MCF 10A (cell line): ENCODE measurements around the gene APLF. TPM values are rescaled to one million over a fixed set of nuclear protein-coding genes. Genes with fewer than 3 reads are reported as not detected.
"Not testable (repeated sequence)": the region's sequence is repeated elsewhere in the genome, so short reads cannot be mapped to it uniquely, and the experiment has no call there.

Experiments
- BruUV-seq: library from RNA; stranded (reverse); fragments of 400-500 nt; replicated peaks from 2 replicates; lab custom pipeline; 2021; lab: Mats Ljungman, UMichigan
- CTCF ChIA-PET: fragments of 300-600 bp; sonication (Branson Sonifier 250); formaldehyde crosslinking; extraction: SDS; loops from one replicate; lab custom pipeline; 2021; ENCODE audit warnings: antibody characterized with exemption, inconsistent platforms; lab: Yijun Ruan, JAX
- POLR2A ChIA-PET: fragments of 300-600, 350-650 bp; sonication (Branson Sonifier 250); formaldehyde crosslinking; extraction: SDS; loops from one replicate; lab custom pipeline; 2020; ENCODE audit warnings: antibody characterized with exemption, inconsistent platforms; lab: Yijun Ruan, JAX
- DNase-seq: peaks from one replicate; pipeline ENCODE4 v3.0.0-alpha.2; 2018; ENCODE audit not compliant: unreplicated experiment
- H3K27ac Mint-ChIP-seq: one replicate; pipeline ENCODE4 v1.8.0; 2022; ENCODE audit warnings: mild to moderate bottlenecking, low read depth, mixed read lengths; ENCODE audit not compliant: unreplicated experiment
- H3K27me3 Mint-ChIP-seq: one replicate; pipeline ENCODE4 v1.8.0; 2022; ENCODE audit warnings: mixed read lengths; ENCODE audit not compliant: insufficient read depth, unreplicated experiment
- H3K36me3 Mint-ChIP-seq: one replicate; pipeline ENCODE4 v1.8.0; 2022; ENCODE audit warnings: mild to moderate bottlenecking, moderate library complexity, mixed read lengths; ENCODE audit not compliant: insufficient read depth, unreplicated experiment
- H3K4me1 Mint-ChIP-seq: one replicate; pipeline ENCODE4 v1.8.0; 2022; ENCODE audit warnings: mixed read lengths; ENCODE audit not compliant: insufficient read depth, unreplicated experiment
- H3K4me3 Mint-ChIP-seq: one replicate; pipeline ENCODE4 v1.8.0; 2022; ENCODE audit warnings: mild to moderate bottlenecking, moderate library complexity, mixed read lengths; ENCODE audit not compliant: unreplicated experiment
- H3K9me3 Mint-ChIP-seq: one replicate; pipeline ENCODE4 v1.8.0; 2022; ENCODE audit warnings: mixed read lengths; ENCODE audit not compliant: unreplicated experiment
- intact Hi-C: fragments of 100-400 bp; cut with micrococcal nuclease; formaldehyde crosslinking; loops from 2 replicates; pipeline ENCODE4 v1.14.1; 2022
- total RNA-seq: library from RNA; stranded (reverse); gene quantifications from 2 replicates; pipeline ENCODE4 v1.2.3, GENCODE V29; 2022
- TF ChIP-seq, protein P1 (sequence below): fragments of 200-600 bp; IDR thresholded peaks from one replicate; pipeline ENCODE4 v1.8.0; 2022; ENCODE audit warnings: antibody characterized with exemption, mild to moderate bottlenecking; ENCODE audit not compliant: unreplicated experiment

APLF gene
- total RNA-seq, 1 experiment from 2014 or later, result 4.0 TPM

DNA sequence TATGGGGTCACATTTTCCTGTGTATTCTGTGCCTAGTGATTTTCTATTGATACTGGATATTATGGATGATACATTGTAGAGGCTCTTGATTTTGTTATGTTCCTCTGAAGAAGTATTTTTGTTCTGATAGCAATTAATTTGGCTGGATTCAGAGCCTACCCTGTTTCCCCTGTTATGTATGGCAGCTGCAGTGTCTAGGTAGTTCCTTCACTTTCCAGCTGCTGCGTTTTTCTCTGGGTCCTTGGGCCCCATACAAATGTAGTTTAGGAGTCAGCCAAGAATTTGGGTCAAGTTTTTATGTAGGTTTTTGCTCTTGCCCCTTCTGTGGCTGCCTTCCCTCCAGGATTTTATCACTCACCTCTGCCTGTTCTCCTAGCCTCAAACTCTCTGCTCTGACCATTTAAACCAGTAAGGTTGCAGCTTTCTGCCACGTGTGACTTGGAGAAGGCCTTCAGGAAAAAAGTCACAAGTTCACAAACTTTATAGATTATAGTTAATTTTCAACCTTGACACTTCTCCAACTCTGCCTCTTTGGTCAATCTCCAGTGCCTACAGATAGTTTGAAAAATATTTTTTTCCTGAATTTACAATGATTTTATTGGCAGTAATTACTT, 47.0 kb downstream of the APLF start:
- Mint-ChIP-seq H3K27me3 (no peaks in the 10 kb centered on the region), H3K9me3 (no peaks in the 10 kb centered on the region), H3K36me3 (no peaks in the 10 kb centered on the region), H3K4me1 (no peaks in the 10 kb centered on the region), H3K4me3 (no peak overlapping the region), H3K27ac (no peak overlapping the region)
- TF ChIP-seq, protein P1, sequence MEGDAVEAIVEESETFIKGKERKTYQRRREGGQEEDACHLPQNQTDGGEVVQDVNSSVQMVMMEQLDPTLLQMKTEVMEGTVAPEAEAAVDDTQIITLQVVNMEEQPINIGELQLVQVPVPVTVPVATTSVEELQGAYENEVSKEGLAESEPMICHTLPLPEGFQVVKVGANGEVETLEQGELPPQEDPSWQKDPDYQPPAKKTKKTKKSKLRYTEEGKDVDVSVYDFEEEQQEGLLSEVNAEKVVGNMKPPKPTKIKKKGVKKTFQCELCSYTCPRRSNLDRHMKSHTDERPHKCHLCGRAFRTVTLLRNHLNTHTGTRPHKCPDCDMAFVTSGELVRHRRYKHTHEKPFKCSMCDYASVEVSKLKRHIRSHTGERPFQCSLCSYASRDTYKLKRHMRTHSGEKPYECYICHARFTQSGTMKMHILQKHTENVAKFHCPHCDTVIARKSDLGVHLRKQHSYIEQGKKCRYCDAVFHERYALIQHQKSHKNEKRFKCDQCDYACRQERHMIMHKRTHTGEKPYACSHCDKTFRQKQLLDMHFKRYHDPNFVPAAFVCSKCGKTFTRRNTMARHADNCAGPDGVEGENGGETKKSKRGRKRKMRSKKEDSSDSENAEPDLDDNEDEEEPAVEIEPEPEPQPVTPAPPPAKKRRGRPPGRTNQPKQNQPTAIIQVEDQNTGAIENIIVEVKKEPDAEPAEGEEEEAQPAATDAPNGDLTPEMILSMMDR, result no peak
- no peak for DNase-seq
- ChIA-PET CTCF (no interaction called here), POLR2A (interaction anchor here (1.1 kb wide), 1 partner anchor 9 kb away, joined by 3 read pairs; no protein-coding TSS in a partner anchor)
- intact Hi-C loops, result no loop called here
- no TSS peak for BruUV-seq

GRCh38 chr2:68516051-68516955, 48.9 kb downstream of the APLF start:
- intact Hi-C loops, result no loop called here
- DNase-seq, result no peak
- no peaks in the 10 kb centered on the region for H3K9me3 Mint-ChIP-seq
- H3K27me3 Mint-ChIP-seq, result no peaks in the 10 kb centered on the region
- no TSS peak for BruUV-seq
- no peak overlapping the region for H3K27ac Mint-ChIP-seq
- ChIA-PET CTCF (no interaction called here), POLR2A (no interaction called here)
- TF ChIP-seq, protein P1, result no peak
- no peaks in the 10 kb centered on the region for H3K4me1 Mint-ChIP-seq
- no peaks in the 10 kb centered on the region for H3K36me3 Mint-ChIP-seq
- H3K4me3 Mint-ChIP-seq, result no peak overlapping the region

DNA sequence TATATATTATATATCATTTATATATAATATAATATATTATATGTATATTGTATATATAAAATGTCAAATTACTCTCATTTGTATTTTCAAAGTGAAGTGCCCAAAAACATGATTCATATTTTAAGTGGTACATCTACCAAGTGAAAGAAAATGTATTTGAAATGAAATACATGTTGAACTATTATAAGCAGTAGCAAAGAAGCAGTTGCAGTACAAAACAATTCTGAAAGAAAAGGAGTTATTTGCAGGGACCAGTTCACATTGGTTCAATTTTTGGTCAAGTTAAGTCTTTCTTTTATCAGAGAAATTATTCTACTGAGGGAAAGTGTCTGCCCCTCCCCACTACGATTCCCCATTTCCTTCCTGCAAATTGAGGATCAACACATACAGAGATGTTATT, 51.9 kb downstream of the APLF start:
- Mint-ChIP-seq H3K9me3 (no peaks in the 10 kb centered on the region), H3K4me1 (no peaks in the 10 kb centered on the region), H3K27me3 (no peaks in the 10 kb centered on the region), H3K36me3 (no peaks in the 10 kb centered on the region), H3K27ac (no peak overlapping the region), H3K4me3 (no peak overlapping the region)
- no peak for DNase-seq
- TF ChIP-seq, protein P1, result no peak
- BruUV-seq, result no TSS peak
- CTCF ChIA-PET, result no interaction called here
- intact Hi-C loops, result no loop called here
- POLR2A ChIA-PET, result no interaction called here

- Mint-ChIP-seq H3K4me3 (no peak overlapping the region), H3K36me3 (no peaks in the 10 kb centered on the region), H3K27me3 (no peaks in the 10 kb centered on the region), H3K9me3 (no peaks in the 10 kb centered on the region), H3K4me1 (no peaks in the 10 kb centered on the region), H3K27ac (no peak overlapping the region)
- intact Hi-C loops, result no loop called here
- POLR2A ChIA-PET, result interaction anchor here (0.6 kb wide), 1 partner anchor 532 kb away, joined by 3 read pairs; no protein-coding TSS in a partner anchor
- no TSS peak for BruUV-seq
- no peak for DNase-seq
- CTCF ChIA-PET, result no interaction called here
- TF ChIP-seq, protein P1, result no peak
Observed at GRCh38 chr2:68521037-68521436, 53.7 kb downstream of the APLF start.

GRCh38 chr2:68526943-68527342, 59.6 kb downstream of the APLF start:
- H3K4me3 Mint-ChIP-seq, H3K4me1 Mint-ChIP-seq, H3K9me3 Mint-ChIP-seq, H3K27me3 Mint-ChIP-seq, POLR2A ChIA-PET, DNase-seq, CTCF ChIA-PET, H3K36me3 Mint-ChIP-seq, intact Hi-C loops, BruUV-seq, H3K27ac Mint-ChIP-seq: not testable (repeated sequence)

GRCh38 chr2:68527343-68528081, 60.1 kb downstream of the APLF start:
- H3K27me3 Mint-ChIP-seq, DNase-seq, CTCF ChIA-PET, H3K9me3 Mint-ChIP-seq, BruUV-seq, H3K27ac Mint-ChIP-seq, POLR2A ChIA-PET, H3K36me3 Mint-ChIP-seq, intact Hi-C loops, H3K4me3 Mint-ChIP-seq, H3K4me1 Mint-ChIP-seq: not testable (repeated sequence)
